Astrocyte of the spinal cord (primary cell): ENCODE measurements around the gene CLCN7.

Experiments used
- DNase-seq: peaks from one replicate; pipeline ENCODE4 v3.0.0; 2011; ENCODE audit warnings: low read depth, low spot score
- H3K4me3 ChIP-seq: 2 replicates; pipeline ENCODE4 v1.5.1; 2011; ENCODE audit warnings: low read depth, mild to moderate bottlenecking, low read length, moderate library complexity
- in situ Hi-C: cut with HindIII; loops from 2 replicates; pipeline ENCODE4 v1.10.0; 2017; ENCODE audit warnings: low sequenced_read_pairs
- TF ChIP-seq, protein P1 (sequence below): IDR thresholded peaks from 2 replicates; pipeline ENCODE4 v1.5.1; 2012; ENCODE audit warnings: low read depth, mild to moderate bottlenecking, low read length, inconsistent platforms

The CLCN7 gene

DNA sequence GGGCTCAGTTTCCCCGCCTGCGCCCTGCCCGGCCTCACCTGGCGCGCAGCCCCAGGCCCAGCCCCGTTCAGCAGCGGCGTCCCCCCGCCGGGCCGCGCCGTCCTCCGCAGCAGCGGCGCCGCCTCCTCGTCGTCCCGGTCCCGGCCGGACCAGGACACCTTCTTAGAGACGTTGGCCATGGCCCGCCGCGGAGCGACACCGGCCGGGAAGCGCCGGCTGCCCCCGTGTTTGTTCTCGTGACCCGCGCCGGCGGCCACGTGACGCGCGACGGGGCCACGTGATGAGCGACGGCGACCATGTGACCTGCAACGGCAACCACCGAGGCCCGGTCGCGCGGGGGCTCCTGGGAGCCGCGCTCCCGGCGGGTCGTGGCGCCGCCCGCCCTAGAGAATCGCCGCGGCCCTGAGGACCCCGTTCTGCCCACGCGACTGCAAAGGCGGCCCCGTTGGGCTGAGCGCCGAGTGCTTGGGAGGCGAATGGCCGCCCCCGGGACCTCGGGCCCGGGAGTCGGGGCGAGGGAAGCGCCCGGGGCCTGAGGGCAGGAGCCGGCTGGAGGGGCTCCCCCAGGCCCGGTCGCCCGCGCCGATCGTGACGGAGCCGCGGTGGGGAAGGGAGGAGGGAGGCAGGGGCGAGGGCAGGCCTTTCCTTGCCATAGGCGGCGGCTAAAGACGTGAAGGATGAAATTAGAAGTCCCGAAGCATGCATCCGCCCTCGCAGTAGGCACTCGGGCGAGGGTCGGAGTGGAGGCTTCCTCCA lies at the start of gene CLCN7:
CLCN7 (minus strand) TSS at position 233 of the 756 bp plus-strand sequence; CDS start at position 179, 54 bp downstream.
- TF ChIP-seq, protein P1, sequence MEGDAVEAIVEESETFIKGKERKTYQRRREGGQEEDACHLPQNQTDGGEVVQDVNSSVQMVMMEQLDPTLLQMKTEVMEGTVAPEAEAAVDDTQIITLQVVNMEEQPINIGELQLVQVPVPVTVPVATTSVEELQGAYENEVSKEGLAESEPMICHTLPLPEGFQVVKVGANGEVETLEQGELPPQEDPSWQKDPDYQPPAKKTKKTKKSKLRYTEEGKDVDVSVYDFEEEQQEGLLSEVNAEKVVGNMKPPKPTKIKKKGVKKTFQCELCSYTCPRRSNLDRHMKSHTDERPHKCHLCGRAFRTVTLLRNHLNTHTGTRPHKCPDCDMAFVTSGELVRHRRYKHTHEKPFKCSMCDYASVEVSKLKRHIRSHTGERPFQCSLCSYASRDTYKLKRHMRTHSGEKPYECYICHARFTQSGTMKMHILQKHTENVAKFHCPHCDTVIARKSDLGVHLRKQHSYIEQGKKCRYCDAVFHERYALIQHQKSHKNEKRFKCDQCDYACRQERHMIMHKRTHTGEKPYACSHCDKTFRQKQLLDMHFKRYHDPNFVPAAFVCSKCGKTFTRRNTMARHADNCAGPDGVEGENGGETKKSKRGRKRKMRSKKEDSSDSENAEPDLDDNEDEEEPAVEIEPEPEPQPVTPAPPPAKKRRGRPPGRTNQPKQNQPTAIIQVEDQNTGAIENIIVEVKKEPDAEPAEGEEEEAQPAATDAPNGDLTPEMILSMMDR: no peak
- in situ Hi-C loops: no loop called here
- peak; percentile 87 for DNase-seq
- H3K4me3 ChIP-seq: peak within 1 kb of the TSS; percentile 71

GRCh38 chr16:1524366-1524765 lies 49.5 kb upstream of the CLCN7 start:
- in situ Hi-C loops: no loop called here
- no peak for DNase-seq
- no peak overlapping the region for H3K4me3 ChIP-seq
- TF ChIP-seq, protein P1: no peak

DNA sequence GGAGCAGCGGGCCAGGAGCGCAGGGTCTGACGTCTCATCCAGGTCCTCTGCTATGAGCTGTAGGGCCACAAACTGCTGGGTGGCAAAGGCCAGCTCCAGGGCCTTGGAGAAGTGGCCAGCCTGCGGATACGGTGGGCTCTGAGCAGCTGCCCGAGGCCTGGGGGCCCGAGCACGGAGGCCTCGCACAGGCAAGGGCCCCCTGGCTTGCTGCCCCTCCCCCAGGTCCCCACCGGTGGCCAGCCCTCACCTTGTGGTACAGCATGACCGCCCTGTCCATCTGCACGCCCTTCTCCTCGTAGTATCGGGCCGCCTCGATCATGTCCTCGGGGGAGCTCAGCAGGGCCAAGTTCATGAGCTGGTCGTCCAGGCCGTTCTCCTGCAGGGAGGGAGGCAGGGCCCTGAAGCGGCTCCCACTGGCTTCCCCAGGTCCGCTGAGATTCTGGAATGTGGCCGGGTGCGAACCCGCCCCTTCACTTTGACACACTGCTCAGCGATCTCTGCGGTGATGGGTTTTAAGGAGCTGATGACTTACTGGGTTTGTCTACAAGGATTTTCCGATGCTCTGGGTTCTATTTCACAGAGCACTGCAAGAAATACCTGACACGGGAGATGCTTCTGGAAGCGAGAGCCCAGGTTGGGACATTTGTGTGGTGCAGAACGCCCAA lies 48.9 kb upstream of the CLCN7 start:
- no peak overlapping the region for H3K4me3 ChIP-seq
- TF ChIP-seq, protein P1: no peak
- in situ Hi-C loops: no loop called here
- no peak for DNase-seq

GRCh38 chr16:1520461-1520860 lies 45.6 kb upstream of the CLCN7 start:
- in situ Hi-C loops: no loop called here
- TF ChIP-seq, protein P1: no peak
- no peak for DNase-seq
- H3K4me3 ChIP-seq: no peak overlapping the region

GRCh38 chr16:1519831-1520230 lies 45.0 kb upstream of the CLCN7 start:
- in situ Hi-C loops: no loop called here
- no peak overlapping the region for H3K4me3 ChIP-seq
- TF ChIP-seq, protein P1: no peak
- DNase-seq: no peak

DNA sequence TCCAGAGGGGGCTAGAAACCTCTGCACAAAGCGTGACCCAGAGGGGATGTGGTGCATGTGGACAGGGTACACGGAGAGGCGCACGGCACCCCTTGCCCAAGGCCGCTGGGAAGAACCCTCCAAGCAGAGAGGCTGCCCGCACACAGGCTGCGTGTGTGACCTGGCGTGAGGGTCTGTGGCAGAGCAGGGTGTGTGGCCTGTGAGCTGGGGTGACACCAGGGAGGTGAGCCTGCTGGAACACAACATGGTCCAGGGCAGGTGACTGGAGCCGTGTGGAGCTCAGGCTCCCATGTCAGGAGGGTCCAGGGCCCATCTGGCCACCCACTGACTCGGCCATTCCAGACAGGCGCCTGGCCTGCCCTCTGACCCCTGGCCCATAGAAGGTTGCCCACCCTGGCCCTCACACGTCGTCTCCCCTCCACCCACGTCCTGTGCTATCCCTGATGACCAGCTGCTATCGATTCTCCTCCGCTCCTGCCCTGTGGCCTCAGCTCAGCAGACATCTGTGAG lies 43.9 kb upstream of the CLCN7 start:
- TF ChIP-seq, protein P1: no peak
- in situ Hi-C loops: no loop called here
- no peak overlapping the region for H3K4me3 ChIP-seq
- DNase-seq: no peak
